ENCODE measurements around the gene WNT4.

WNT4 gene

GRCh38 chr1:22107126-22107525 is 35.8 kb downstream of the WNT4 start:
- no peak for DNase-seq

- no peak for DNase-seq
These were observed 37.2 kb downstream of the WNT4 start for GRCh38 chr1:22105611-22106207.

DNA sequence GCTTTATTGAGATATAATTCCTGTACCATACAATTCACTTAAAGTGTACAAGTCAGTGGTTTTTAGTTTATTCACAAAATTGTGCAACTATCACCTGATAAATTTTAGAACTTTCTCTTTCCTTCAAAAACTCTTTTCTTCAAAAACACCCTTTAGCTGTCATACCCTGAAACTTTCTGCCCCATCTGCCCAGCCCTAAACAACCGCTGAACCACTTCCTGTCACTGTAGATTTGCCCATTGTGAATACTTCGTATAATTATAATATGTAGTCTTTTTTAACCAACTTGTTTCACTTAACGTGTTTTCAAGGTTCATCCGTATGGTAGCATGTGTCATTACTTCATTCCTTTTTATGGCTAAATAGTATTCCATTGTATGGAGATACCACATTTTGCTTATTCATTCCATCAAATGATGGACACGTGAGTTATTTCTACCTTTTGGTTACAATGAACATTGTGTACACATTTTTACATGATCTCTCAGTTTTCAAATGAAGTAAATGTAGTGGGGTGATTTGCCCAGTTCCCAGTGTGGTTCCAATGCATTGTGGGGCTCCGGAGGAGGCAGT is 37.9 kb downstream of the WNT4 start:
- DNase-seq = no peak

DNA sequence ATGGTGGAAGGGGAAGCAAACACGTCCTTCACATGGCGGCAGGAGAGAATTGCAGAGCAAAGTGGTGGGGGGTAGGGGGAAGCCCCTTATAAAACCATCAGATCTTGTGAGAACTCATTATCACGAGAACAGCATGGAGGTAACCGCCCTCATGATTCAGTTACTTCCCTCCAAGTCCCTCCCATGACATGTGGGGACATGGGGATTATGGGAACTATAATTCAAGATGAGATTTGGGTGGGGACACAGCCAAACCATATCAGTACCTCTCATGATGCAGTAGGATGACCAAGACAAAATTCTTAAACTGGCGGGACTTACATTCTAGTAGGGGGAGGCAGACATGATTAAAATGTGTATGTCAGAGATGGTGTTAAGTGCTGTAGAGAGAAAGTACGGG is 38.8 kb downstream of the WNT4 start:
- no peak for DNase-seq

DNA sequence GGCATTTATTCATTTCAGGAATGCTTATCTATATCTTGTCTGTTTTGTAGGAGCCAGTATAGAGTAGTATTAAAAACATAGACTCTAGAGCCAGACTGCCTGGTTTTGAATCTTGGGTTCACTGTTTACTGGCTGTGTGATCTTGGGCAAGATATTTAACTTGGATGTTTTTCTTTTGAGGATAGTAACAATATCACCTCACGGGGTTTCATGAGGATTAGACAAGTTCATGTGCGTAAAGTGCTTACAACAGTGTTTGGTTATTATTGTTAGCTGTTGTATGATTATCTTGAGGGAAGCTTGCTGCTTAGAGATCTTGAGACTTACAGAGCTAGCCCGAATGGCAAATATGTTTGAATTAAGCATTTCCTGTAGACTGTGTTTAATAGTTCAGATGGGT is 40.2 kb downstream of the WNT4 start:
- DNase-seq = no peak

- DNase-seq = no peak
These were observed 40.9 kb downstream of the WNT4 start for GRCh38 chr1:22101995-22102394.

DNA sequence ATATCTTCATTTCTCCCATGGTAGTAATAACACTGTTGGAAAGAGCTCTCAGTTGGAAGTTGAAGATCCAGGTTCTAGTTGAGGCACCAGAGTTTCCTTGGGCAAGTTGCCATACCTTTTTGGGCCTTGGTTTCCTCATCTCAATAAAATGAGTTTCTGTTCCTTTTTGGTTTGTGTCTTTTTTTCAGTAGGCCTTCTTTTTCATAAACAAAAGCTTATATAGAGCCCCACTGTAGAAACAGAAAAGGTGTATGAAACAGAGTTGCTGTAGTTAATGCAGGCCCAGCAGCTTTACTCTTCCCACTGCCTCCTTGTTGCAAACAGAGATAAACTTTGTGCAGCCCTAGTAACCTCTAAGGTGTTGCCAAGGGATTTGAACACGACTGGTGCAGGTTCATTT is 41.7 kb downstream of the WNT4 start:
- DNase-seq = no peak

DNA sequence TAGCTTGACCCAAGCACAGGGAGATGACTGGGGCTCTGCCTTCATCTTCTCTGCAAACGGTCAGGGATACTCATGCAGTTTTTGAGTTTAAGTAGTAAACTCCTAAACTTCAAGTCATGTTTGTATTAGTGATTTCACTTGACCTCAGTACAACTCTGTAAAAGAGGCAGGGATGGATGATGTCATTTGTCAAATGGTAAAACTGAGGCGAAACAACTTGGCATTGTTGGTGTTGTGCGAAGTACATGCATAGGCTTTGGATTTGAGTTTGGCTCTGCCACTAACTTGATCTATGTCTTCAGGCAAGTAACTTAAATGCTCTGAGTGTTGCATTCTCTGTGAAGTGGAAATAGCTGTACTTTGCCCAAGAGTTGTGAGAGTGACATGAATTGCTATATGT is 42.7 kb downstream of the WNT4 start:
- no peak for DNase-seq

GRCh38 chr1:22098752-22099151 is 44.1 kb downstream of the WNT4 start:
- DNase-seq = no peak

DNA sequence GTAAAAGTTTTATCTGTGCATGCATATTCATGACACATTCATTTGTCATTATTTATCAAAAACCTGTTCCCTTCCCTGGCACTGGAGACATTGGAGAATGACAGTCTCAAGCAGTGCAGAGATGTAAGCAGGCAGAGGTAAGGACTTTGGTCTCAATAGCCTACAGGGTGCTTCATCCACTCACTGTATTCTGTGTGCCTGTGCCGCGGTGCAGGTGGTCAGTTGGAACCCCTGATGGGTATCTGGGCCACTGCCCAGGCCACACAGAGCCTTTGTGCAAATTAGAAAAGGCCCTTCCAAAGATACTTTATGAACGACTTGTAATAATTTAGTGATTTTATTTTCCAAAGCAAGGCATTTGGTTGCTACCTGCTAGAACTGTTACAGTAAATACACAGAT is 46.4 kb downstream of the WNT4 start:
- DNase-seq = no peak

- DNase-seq = no peak
These were observed 46.9 kb downstream of the WNT4 start for GRCh38 chr1:22096036-22096435.

- no peak for DNase-seq
These were observed 49.4 kb downstream of the WNT4 start for GRCh38 chr1:22093513-22093912.

DNA sequence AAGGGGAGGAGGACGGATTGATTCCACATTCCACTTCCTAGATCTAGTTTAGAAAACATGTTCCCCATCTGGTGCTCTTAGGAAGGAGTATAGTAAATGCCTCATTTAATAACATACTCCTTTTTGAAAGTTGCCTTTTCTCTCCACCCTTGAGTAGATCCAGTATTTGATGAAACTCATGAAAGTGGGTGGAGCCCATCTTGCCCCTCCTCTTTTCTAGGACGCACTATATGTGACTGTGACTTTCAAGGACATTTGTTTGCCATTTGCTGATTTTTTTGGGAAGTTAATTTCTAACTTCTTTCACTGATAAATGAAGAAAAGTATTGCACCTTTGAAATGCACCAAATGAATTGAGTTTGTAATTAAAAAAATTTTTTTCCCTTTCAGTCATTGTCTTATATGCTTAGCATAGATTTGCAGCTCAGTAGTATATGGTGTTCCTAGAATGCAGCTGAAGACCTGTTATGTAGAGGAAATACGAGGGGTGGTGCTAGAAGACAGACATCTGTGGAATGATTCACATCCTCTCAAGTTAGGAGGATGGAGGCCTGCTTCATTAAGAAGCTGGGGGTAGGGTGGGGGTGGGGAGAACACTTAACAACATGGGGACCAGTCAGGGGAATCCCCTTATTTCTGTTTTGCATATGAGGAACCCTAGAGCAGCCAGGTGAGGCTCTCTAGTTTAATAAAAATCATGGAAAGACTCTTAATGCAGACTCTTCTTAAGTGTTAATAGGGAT is 50.7 kb downstream of the WNT4 start:
- DNase-seq = peak; percentile 45

DNA sequence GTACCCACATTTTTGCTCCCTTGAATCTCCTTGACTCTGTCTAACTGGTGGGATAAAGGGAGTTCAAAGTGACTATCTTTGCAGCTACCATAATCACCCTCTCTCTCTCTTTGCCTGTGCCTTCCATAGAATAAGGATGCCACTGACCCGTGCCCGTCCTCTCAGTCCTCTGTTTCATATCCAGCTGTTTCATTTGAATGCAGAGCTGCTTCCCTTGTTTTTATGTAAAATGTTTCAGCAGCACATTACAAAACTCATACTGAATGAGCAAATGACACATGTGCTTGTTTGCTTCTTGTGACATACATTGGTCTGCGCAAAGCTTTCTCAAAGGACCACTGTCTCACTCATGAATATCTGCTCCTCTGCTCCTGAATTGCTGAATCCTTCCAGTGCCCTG is 52.0 kb downstream of the WNT4 start:
- no peak for DNase-seq

DNA sequence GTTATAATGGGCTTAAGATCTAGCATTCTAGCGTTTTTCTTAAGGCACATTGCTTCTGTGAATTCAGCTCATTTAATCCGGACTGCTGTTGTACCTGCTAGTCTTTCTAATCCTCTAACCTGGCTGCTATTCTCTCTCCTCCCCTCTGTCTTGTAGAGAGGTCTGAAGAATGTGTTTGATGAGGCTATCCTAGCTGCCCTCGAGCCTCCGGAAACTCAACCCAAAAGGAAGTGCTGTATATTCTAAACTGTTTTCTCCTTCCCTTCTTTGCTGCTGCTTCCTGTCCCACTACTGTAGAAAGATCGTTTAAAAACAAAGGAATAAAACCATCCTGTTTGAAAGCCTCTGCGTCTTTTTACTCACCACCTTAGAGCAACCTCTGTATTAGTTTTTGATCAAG is 53.1 kb downstream of the WNT4 start:
- no peak for DNase-seq

GRCh38 chr1:22089134-22089571 is 53.7 kb downstream of the WNT4 start:
- no peak for DNase-seq

GRCh38 chr1:22088331-22088730 is 54.6 kb downstream of the WNT4 start:
- DNase-seq = no peak

DNA sequence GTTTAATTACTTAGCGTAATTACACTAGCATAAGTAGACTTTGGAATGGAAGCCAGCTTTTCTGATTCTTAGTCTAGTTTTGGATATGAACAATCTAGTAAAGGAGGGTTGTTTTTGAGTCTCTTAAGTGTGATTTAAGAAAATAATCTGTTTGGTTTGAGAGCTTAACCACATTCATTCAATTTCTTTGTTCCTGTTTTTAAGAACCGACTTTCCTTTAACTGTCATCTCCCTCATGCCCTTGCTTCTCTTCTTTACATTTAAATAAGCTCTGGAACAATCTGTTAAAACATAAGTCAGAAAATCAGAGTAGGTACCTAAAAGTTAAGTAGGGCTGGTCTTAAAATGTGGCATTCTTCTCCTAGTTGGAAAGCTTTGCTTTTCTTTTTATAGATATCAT is 62.7 kb downstream of the WNT4 start:
- no peak for DNase-seq

- no peak for DNase-seq
These were observed 64.8 kb downstream of the WNT4 start for GRCh38 chr1:22078133-22078532.

- DNase-seq = no peak
These were observed 65.2 kb downstream of the WNT4 start for GRCh38 chr1:22077728-22078127.

DNA sequence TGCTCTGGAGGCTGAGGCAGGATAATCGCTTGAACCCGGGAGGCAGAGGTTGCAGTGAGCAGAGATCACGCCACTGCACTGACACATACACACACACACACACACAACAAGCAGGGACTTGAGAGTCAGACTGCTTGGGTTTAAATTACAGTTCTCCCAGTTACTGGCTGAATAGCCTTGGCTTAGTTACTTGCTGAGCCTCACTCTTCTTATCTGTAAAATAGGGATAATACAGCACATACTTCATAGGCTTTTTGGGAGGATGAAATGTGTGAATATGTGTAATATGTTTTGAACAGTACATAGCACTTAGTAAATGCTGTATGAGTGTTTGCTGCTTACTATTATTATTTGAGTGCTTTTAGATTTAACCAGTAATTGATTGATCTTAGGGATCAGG is 66.6 kb downstream of the WNT4 start:
- no peak for DNase-seq

- DNase-seq = no peak
These were observed 67.2 kb downstream of the WNT4 start for GRCh38 chr1:22075718-22076117.

DNA sequence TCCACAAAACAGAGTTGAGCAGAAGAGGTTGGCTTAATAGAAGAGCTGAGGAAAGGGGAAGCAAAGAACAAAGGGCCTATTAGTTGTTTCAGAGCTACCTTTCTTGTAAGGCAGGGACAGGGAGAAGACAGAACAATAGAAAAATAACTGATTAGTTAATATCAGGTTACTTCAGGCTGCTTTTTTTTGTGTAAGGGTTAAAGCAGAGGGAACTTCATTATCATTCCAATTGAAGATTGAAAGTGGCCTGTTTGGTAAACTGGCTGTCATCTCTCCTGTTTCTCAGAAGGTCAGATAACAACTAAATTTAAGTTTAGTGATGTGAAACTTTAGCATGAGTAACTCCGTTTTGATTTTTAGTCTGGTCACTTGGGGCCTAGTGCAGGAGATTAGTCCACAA is 68.1 kb downstream of the WNT4 start:
- no peak for DNase-seq

DNA sequence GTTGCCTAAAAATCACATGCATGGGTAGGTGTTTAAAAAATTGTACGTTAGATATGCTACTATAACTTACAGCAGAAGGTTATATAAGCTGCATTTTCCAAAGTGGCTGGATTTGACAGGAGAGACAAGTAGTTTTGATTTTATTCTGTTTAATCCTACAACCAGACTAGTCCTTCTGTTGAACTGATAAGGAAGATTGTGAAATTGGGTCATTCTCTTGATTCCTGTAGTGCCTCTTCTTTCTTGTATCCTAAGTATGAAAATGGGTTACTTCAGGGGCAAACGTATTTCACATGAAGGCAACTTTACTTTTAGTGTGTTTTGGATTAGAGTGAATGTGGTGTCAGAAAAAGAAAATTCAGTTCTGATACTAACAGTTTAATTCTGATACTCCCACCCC is 71.4 kb downstream of the WNT4 start:
- DNase-seq = no peak
